ENCODE measurements around the gene CIPC.

Gene CIPC

DNA sequence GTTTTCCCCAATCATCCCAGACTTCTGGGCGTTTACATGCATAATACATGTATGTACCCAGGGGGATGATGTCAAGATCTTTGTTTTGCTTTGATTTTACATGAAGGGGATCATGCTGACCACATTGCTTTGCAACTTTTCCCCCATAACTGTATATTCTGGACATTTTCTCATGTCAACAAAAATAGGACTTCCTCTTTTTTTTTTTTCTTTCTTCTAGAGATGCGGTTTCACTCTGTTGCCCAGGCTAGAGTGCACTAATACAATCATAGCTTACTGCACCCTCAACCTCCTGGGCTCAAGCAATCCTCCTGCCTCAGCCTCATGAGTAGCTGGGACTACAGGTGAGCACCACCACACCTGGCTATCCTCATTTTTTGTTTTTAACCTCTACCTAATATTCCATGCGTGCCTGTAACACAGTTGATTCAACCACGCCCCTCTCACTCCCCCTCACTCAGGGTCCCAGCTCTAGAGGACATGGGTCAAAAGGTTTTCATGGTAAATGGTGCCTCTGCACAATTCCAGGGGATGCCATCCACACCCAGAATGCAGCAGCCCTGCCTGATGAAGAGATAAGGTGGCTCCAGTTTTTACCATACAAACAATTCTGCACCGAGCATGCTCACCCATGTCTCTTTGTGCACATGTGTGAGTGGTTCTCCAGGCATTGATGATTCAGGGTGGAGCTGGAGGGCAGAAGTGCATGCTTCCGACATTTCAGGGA is 32.0 kb upstream of the CIPC start:
- TF ChIP-seq, protein P1, sequence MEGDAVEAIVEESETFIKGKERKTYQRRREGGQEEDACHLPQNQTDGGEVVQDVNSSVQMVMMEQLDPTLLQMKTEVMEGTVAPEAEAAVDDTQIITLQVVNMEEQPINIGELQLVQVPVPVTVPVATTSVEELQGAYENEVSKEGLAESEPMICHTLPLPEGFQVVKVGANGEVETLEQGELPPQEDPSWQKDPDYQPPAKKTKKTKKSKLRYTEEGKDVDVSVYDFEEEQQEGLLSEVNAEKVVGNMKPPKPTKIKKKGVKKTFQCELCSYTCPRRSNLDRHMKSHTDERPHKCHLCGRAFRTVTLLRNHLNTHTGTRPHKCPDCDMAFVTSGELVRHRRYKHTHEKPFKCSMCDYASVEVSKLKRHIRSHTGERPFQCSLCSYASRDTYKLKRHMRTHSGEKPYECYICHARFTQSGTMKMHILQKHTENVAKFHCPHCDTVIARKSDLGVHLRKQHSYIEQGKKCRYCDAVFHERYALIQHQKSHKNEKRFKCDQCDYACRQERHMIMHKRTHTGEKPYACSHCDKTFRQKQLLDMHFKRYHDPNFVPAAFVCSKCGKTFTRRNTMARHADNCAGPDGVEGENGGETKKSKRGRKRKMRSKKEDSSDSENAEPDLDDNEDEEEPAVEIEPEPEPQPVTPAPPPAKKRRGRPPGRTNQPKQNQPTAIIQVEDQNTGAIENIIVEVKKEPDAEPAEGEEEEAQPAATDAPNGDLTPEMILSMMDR (IDR thresholded peaks at IDR 0.05; ENCODE audit: low read depth, low read length) = no peak

DNA sequence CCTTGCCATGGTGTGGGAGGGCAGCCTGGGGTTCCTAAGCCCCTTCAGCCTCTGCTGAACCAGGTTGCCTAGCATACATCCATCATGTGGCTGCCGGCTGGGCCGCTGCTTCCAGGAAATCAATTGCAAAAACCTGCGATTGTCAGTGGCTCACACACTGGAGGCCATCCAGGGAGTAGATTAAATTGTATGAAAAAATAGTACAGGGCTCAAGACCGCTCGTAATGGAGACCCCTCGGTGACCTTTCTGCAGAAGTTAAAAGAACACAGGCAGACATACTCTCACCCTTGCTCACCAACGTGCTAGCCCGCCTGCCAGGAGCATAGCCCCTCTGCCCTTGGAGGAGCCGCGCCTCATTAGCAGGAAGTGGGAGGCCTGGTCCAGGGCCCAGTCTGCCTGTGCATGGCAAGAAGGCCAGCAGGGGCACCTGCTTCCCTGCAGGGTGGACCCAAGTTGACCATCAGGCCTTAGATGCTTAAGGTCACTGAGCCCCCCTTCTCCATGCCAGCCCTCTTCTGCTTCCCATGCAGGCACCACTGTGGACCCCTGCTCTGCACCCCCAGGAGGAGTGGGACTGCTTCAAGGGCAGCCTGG is 31.4 kb upstream of the CIPC start:
- TF ChIP-seq, protein P1 (IDR thresholded peaks at IDR 0.05; ENCODE audit: low read depth, low read length) = no peak
- DNase-seq (ENCODE audit: extremely low read depth, low read depth) = no peak

More for the DNA sequence above, 32.0 kb upstream of the CIPC start:
- DNase-seq (ENCODE audit: extremely low read depth, low read depth) = no peak

DNA sequence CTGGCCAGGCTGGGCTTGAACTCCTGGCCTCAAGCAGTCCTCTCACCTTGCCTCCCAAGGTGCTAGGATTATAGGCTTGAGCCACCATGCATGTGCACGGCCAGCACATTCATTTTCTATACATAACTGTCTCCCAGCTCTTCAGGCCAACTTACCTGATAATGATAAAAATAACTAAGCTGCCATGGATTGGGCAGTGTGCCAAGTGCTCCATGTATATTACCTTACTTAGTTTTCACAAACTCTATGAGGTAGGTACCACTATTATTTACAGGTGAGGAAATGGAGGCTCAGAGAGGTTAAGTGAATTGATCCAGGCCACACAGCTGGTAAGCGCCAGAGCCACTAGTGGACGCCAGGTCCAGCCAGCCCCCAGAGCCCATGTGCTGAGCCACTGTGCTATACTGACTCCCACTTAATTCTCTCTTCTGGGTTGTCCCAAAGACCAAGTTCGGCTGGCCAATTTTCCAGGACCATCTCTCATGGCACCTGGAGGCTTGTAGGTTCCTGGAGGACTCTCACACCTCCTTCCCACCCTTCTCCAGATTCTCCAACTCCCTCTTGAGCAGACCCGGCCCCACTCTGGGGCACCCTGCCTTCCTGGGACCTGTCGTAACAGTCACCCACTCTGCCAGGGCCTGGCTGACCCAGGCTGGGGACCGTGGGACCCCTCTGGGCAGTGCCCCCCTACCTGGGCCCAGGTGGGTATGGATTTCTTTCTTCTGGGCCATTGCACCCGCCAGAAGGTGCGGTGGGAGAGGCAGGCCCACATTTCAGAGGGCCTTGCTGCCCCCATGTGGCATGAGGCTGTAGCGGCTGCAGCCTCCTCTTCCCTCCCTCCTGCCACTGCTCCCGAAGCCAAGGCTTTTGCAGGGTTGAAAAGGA is 30.2 kb upstream of the CIPC start:
- TF ChIP-seq, protein P1 (IDR thresholded peaks at IDR 0.05; ENCODE audit: low read depth, low read length) = peak; percentile 93
- DNase-seq (ENCODE audit: extremely low read depth, low read depth) = no peak

DNA sequence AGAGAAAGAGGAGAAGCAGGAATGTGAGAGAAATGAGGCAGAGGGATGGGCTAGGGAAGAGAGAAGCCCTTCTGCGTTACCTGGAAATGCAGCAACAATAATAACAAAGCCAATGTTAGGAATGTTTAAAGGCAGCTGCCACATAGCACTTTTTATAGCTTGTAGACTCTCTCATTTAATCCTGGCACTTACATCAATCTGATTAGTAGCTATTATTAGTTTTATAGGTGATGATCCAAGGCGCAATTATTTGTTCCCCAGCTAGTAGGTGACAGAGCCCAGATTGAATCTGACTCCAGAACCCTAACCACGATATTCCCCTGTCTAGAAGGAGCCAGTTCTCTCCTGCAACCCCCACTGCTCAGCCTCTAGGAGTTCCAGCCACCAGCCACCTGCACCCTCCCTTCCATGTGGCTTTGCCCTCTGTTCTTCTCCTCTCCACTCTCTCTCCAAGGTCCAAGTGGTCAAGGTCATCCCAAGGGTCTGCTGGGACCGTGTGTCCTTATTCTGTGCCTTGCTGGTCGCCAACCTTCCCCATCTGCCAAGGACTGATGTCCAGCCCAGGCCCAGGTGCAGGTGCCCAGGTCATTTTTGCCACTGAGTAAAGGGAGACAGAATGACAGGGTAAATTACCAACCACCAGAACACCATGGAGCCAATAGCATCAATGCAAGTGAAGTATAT is 29.4 kb upstream of the CIPC start:
- TF ChIP-seq, protein P1 (IDR thresholded peaks at IDR 0.05; ENCODE audit: low read depth, low read length) = no peak
- DNase-seq (ENCODE audit: extremely low read depth, low read depth) = no peak

DNA sequence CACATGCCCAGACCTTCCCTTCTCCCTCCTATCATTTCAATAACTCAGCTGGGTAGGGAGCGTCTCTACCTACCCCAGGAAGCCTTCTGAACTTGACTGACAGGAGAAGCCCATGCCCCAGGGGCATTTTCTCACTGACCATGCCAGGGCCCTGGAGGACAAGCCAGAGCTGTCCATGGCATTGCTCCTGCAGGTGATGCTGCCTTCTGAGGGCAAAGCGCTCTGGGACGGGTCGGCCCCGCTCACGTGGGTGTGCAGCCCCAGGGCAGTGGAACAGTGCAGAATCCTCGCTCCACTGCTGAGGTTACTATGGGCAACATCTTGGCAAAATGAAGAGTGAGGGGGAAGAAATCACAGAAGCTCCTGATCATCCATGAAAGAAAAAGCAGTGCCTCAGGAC is 28.5 kb upstream of the CIPC start:
- TF ChIP-seq, protein P1 (IDR thresholded peaks at IDR 0.05; ENCODE audit: low read depth, low read length) = no peak
- no peak for DNase-seq (ENCODE audit: extremely low read depth, low read depth)

DNA sequence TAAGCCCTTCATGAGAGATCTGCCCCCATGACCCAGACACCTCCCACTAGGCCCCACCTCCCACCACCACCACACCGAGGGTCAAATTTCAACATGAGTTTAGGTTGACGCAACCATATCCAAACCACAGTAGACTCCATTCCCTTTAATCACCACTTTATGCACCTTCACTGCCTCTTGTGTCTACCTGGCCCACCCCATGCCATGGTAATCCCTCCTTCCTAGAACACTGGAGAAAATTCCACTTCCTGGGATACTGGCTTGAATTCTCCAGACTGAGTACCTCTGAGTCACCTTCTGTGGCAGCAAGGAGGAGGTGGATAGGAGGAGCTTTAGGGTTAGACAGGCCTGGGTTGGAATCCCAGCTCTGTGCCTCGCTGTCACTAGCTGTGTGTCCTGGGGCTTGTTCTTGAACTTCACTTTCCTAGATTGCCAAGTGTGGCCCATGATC is 26.1 kb upstream of the CIPC start:
- DNase-seq (ENCODE audit: extremely low read depth, low read depth) = no peak
- TF ChIP-seq, protein P1 (IDR thresholded peaks at IDR 0.05; ENCODE audit: low read depth, low read length) = no peak

Data from AG09319 (cell line).